OCI-LY1 (cell line): ENCODE results near the gene POLG.

Experiments
- CTCF ChIP-seq: fragments of 200-600 bp; sonication (generic), shearing (Covaris generic); IDR thresholded peaks from 2 replicates; pipeline ENCODE4 v1.5.1; 2017; ENCODE audit warnings: mild to moderate bottlenecking, antibody characterized with exemption, low read length, moderate library complexity, mixed read lengths
- EZH2 ChIP-seq: fragments of 200-600 bp; sonication (generic), shearing (Covaris generic); IDR thresholded peaks from 2 replicates; pipeline ENCODE4 v1.8.0; 2017; ENCODE audit warnings: borderline replicate concordance, mixed run types, mild to moderate bottlenecking, antibody characterized with exemption, low read length, moderate library complexity, mixed read lengths

- TF ChIP-seq EZH2 (no peak), CTCF (no peak)
These were observed 52.0 kb downstream of the POLG start for GRCh38 chr15:89282631-89283030.
